Measurements from ENCODE around the gene NLGN1.

NLGN1 gene

DNA sequence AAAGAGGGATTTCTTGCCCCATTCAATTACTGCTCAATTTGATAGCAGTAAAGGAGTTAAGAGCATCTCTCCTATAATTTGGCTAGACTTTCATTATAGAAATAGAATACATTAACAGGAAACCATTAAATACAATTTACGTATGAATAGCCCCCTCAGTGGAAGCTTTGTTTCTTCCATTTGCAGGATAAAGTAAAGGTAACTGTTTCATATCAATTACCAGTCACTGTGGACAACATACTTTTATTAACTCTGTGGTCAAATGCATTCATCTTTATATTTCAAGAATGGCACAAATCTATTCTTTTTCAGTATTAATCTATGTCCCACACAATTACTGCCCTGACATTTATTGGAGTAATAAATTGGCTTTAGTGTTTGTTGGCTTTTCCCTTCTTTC is 613.4 kb downstream of the NLGN1 start:
- DNase-seq = no peak

- no peak for DNase-seq
Measured at GRCh38 chr3:174016186-174016585, 618.6 kb downstream of the NLGN1 start.

DNA sequence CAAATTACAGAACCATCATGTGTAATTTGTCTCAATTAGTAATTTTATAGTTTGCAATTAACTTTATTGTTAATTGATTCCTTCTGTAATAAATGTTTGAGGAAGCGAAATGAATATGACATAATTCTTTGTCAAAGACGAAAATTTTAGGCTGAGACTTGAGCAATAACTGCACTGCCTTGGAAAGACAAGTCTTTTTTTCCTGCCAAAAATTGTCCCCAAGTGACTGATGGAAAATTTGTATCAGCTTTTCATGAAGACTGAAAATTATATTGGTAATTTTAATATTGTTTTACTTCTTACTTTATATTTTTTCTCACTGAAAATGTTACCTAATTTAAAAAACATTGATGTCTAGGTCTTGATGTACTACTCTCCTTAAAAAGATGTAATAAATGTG is 622.6 kb downstream of the NLGN1 start:
- no peak for DNase-seq

DNA sequence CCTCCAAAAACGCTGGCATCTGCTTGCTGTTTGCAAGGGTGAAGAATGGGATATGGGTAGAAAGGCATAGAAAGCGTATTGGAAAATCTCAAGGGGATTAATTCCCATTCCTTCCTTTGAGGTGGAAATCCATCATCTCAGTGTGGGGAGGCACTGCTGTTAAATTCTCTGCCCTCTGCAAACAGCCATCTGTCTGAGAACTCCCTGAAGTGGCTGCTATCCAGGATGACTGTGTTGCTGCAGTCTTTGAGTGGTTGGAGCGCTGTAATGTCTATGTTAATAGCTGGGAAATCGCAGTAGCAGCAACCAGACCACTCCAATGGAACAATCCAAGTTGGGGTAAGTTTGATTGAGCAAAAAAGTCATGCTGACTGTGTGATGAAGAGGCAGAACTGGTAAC is 625.9 kb downstream of the NLGN1 start:
- no peak for DNase-seq

DNA sequence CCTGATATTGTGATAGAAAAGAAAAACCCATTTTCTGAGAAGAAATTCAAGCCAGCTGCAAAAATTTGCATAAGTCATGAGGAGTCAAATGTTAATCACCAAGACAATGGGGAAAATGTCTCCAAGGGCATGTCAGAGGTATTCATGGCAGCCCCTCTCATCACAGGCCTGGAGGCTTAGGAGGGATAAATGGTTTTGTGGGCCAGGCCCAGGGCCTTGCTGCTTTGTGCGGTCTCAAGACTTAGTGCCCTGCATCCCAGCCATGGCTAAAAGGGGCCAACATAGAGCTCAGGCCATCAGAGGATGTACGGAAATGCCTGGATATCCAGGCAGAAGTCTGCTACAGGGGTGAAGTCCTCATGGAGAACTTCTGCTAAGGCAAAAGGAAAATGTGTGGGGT is 631.1 kb downstream of the NLGN1 start:
- DNase-seq = no peak

- no peak for DNase-seq
Measured at GRCh38 chr3:174035328-174035886, 637.9 kb downstream of the NLGN1 start.

- no peak for DNase-seq
Measured at GRCh38 chr3:174046311-174046710, 648.8 kb downstream of the NLGN1 start.

DNA sequence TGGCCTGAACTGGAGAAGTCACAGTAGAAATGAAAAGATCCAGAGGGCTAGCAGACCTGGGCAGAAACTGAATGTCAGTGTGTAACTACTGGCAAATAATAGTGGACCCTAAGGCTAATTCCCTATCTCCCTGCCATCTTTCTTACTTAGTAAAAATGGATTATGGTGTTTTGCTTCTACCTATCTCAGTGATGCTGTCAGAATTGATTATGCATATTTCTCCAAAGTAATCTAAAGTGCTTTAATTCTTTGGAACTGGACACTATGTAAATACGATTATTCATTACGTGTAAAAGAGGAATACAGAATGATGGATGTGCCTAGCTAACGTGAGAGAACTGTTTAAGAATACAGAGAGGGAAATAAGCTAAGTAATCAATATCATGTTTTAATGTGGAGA is 651.9 kb downstream of the NLGN1 start:
- DNase-seq = no peak

GRCh38 chr3:174051191-174051590 is 653.6 kb downstream of the NLGN1 start:
- DNase-seq = no peak

DNA sequence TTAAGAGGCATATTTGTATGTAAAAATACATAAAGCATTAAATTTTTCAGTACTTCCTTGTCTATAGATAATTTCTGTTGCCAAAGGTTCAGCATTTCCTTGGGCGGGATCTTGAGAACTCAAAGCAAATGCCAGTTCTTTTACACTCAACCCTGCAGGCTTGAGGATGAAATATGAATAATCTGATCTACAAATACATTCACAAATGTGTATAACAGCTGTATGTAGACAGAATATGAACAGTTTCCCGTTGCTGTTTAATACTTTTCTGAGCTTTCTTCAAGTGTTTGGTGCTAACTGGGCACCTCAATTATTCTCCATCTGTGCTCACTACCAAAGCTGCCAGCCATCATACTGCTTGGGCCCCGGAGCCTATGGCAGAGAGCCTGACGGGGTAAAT is 661.3 kb downstream of the NLGN1 start:
- DNase-seq = no peak

DNA sequence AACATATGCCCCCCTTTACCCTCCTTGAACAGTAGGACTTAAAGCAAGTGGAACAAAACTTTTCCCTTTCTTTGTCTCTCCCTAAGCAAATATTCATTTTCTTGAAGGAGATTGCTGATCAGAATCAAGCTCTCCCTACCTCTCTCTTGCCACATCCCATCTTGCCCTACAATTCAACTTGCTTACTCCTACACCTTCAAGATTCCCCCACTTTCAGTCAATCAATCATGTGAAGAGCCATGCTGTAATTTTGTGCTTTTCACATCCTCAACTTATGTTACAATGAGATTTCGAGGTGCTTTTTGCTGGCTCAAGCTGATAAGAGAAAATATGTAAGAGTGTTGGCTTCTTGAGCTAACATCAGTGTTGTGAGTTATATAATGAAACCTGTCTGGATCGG is 662.9 kb downstream of the NLGN1 start:
- no peak for DNase-seq

GRCh38 chr3:174061162-174061561 is 663.6 kb downstream of the NLGN1 start:
- DNase-seq = no peak

- DNase-seq = no peak
Measured at GRCh38 chr3:174061731-174062130, 664.2 kb downstream of the NLGN1 start.

DNA sequence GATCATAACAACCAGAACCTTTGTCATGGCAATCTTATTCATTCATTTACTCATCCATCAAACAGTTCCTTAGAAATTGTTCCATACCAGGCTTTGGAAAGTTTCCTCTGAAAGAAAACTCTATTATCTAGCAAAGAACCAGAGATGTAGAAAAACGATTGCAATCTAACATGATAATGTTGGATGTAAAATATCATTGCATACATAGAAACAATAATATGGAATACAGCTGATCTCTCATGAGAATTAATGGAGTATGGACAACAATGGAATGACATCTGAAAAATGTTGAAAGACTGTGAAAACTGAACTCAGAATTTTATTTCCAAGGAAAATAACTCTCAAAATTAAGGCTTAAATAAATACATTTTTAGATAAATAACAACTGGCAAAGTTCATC is 665.4 kb downstream of the NLGN1 start:
- DNase-seq = no peak

GRCh38 chr3:174068035-174068434 is 670.5 kb downstream of the NLGN1 start:
- DNase-seq = no peak

DNA sequence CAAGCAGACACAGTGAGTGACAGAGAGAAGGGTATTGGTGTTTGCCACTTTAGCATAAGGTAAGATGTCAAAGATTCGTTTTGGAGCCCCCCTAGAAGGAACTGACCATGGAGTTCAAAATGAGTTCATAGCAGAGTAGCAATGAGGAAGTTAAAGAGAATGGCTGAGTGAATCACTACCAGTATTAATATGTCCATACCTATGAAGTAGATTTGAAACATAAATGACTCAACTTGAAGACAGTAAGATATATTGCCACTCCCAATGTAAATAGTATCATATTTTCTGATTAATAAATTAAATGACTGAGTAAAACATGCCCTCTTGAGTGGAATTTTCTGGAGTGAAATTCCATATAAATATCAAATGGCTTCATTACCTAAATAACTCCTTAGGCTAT is 675.1 kb downstream of the NLGN1 start:
- DNase-seq = no peak

DNA sequence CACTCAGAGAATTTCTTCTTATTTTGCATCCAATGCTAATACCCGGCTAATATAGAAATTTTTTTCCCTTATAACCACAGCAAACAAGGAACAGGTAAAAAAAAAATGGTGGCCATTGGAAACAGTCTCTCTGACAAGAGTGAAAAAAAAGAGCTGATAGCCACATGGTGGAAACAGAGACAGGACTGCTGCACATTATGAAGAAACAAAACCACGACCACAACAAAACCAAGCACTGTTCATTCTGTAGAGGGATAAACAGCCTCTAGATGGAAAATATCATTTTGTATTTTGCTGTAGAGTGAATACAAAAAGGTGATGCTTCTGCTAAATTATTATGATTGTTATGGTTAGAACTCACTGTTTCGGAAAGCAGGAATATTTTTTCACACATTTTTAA is 686.2 kb downstream of the NLGN1 start:
- no peak for DNase-seq

GRCh38 chr3:174089592-174089991 is 692.0 kb downstream of the NLGN1 start:
- DNase-seq = no peak

DNA sequence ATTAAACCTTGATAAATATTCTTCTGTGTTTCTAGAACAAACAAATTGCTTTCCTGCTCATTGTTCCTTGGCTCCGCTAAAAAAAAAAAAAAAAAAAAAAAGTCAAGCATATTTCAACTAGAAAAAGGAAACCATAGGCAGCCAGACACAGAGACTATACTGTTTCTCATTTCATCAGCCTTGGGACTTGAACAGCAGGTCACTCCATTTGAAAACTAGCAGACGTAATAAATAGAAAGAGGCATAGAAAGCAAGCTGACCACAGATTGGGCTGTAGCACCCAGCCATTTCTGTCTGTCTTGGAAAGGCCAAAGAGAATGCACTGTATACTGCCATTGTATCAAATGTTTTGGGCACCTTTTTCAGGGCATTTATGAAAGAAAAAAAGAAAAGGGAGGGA is 697.1 kb downstream of the NLGN1 start:
- DNase-seq = no peak

- no peak for DNase-seq
Measured at GRCh38 chr3:174097686-174098085, 700.1 kb downstream of the NLGN1 start.

DNA sequence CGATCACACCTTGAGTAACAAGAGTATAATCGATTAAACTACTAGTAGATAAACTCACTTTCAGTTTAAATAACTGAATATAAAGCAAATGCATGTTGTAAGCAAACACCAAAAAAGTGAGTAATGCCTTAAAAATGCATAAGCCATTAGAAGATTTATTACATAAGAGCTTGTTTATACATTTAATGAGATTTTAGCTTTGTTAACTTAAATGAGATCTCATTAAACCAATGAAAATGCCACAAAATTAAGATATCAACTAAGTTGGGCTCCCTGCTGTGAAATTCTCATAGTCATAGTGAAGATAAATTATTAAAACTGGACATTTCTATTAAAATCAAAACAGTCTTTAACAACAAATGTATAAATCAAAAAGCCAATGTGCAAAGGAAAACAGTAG is 701.2 kb downstream of the NLGN1 start:
- DNase-seq = no peak

DNA sequence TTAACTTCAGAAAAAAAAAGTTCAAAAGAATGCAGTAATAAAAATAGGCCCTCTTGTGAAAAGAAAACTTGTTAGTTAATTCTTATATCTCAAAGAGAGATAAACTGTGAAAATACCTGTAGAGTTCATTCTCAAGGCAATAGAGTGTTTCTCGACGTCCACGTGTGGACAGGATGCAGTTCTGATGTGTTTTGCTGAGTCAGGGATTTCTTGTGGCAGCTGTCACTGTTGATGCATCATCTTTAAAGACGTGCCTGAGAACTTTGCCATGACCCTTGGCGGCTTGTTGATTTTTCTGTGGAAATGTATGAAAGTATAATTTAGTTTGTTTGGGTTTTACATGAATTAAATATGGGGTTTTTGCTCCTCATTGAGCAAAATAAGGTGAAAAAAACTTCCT is 702.2 kb downstream of the NLGN1 start:
- no peak for DNase-seq

DNA sequence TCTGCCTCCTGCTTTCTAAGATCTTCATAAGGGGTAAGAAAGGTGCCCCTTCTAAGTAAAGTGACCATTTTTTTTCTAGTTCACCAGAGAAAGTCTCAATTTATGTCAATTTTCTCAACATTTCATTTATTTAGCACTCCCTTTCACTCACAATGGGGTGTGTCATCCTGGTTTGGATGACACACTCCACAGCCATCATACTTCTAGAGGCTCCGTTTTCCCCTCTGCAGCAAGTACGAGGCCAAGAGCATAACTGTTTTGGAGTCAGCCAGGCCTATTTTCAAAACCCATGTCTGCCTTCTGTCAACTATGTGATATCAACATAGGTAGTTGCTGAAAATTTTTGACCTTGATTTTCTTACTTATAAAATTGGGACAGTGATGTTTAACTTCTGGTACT is 703.2 kb downstream of the NLGN1 start:
- no peak for DNase-seq

- no peak for DNase-seq
Measured at GRCh38 chr3:174101244-174101643, 703.7 kb downstream of the NLGN1 start.

DNA sequence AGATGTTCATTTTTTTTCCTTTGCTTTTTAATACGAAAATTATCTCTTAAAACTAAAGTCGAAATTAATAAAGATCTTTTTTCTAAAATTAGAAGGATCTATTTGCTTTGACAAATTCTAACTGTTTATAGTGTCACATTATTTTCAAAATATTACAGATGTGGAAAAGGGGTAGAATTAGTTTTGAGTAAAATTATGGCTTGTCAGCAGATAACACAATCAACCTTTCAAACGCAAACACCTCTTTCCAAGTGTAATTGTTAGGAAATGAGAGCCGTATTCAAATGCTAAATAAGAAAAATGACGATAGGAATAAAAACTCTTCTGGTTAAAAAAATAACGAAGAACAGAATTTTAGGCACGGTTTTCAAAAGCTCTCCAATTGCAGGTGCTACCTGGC is 704.7 kb downstream of the NLGN1 start:
- no peak for DNase-seq

GRCh38 chr3:174102866-174103265 is 705.3 kb downstream of the NLGN1 start:
- no peak for DNase-seq
